GM12891 (cell line): ENCODE data around the gene EPB41L5.

Source experiments
- DNase-seq: peaks from one replicate; pipeline ENCODE4 v3.0.0; 2011; ENCODE audit warnings: low spot score; ENCODE audit not compliant: insufficient read length
- FAIRE-seq: peaks from 2 replicates; lab custom pipeline; 2011; peaks lifted over from hg19 to GRCh38; lab: Jason Lieb, UNC
- PAX5 ChIP-seq: IDR thresholded peaks from 2 replicates; pipeline ENCODE4 v1.6.1; 2011; ENCODE audit warnings: low read length, moderate library complexity, mild to moderate bottlenecking; ENCODE audit not compliant: insufficient read depth, severe bottlenecking
- POLR2A ChIP-seq: IDR thresholded peaks from 2 replicates; pipeline ENCODE4 v1.6.1; 2011; ENCODE audit warnings: low read depth, low read length, control low read depth
- POLR2AphosphoS5 ChIP-seq: IDR thresholded peaks from 2 replicates; pipeline ENCODE4 v1.6.1; 2011; ENCODE audit warnings: low read depth, low read length, control low read depth
- POU2F2 ChIP-seq: IDR thresholded peaks from 2 replicates; pipeline ENCODE4 v1.6.1; 2011; ENCODE audit warnings: low read depth, mild to moderate bottlenecking, control low read depth, low read length, moderate library complexity
- SPI1 ChIP-seq: IDR thresholded peaks from 2 replicates; pipeline ENCODE4 v1.6.1; 2011; ENCODE audit warnings: low read depth, low read length, control low read depth
- TAF1 ChIP-seq: IDR thresholded peaks from 2 replicates; pipeline ENCODE4 v1.6.1; 2011; ENCODE audit warnings: low read depth, low read length, control low read depth

EPB41L5 gene

GRCh38 chr2:120206022-120206581 is 193.2 kb downstream of the EPB41L5 start:
- no peak for DNase-seq
- FAIRE-seq: peak; percentile 60
- TF ChIP-seq PAX5: no peak
- no peak for TF ChIP-seq POLR2A
- no peak for TF ChIP-seq POLR2AphosphoS5
- no peak for TF ChIP-seq TAF1
- no peak for TF ChIP-seq POU2F2
- no peak for TF ChIP-seq SPI1

GRCh38 chr2:120208381-120209353 is 195.8 kb downstream of the EPB41L5 start:
- no peak for FAIRE-seq
- DNase-seq: no peak
- TF ChIP-seq SPI1 (no peak), POLR2AphosphoS5 (no peak), PAX5 (no peak), POU2F2 (no peak), TAF1 (no peak), POLR2A (no peak)

DNA sequence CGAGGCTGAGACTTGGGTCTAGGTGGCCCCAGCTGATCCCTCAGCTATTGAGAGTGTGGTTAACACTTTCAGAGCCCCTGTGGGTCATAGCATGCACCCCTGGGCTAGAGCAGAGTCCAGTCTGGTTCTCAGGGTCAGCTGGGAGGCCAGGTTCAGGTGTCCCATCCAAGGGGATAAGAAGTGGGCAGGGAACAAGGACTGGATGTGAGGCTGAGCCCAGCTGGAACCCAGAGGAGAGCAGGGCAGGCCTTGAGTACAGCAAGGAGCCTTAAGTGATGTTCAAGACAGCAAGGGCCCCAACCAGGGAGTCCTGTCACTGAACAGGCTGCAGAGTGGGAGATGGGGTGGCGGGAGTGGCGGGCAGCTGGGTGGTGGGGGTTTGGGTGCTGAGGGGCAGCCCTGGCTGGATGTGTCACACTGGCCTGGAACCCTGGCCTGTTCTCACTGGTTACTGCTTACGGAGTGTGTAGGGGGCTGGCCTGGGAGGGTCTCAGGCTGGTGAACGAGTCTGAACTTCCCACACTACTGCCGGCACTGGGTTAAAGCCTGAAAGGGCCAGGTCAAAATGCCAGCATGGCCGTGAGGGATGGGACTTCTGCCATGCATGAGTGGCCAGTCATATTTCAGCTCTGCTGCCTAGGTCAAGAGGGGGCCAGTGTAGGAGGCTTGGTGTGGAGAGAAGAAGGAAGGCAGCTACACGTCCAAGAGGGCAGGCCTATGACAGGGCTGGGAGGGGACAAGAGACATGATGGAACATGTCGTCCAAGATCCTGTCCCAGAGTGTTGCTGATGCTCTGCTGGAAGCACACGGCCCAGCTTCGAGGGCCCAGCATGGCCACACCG is 196.8 kb downstream of the EPB41L5 start:
- FAIRE-seq (peak; percentile 71), DNase-seq (no peak)
- TF ChIP-seq SPI1: no peak
- no peak for TF ChIP-seq POLR2A
- TF ChIP-seq PAX5: no peak
- TF ChIP-seq POU2F2: no peak
- no peak for TF ChIP-seq TAF1
- no peak for TF ChIP-seq POLR2AphosphoS5

GRCh38 chr2:120210270-120210693 is 197.4 kb downstream of the EPB41L5 start:
- TF ChIP-seq SPI1: 0 out of 2 replicates have a peak, but pooled peaks have one; percentile 3
- TF ChIP-seq POU2F2: no peak
- FAIRE-seq (no peak), DNase-seq (no peak)

DNA sequence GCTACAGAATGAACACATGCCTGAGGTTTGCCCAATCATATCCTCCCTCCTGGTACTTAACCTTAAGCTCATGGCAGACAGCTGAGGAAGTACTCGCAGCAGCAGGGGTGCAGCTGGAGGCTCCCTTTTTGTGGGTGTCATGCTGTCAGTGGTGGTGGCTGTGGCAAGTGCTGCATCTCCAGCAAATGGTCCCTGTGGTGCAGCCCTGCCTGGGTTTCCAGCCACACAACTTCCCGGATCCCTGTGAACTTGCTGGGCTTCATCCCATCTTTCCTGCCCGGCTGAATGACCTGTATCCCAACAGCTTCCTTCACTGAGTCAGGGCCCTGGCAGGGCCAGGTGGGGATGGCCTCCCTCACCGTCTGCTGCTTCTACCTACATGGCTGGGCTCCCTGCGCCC is 205.3 kb downstream of the EPB41L5 start:
- TF ChIP-seq TAF1: no peak
- TF ChIP-seq POLR2A: no peak
- TF ChIP-seq SPI1: no peak
- FAIRE-seq: no peak
- DNase-seq: no peak

- FAIRE-seq: no peak
- TF ChIP-seq TAF1: no peak
- no peak for TF ChIP-seq PAX5
- no peak for DNase-seq
Measured at GRCh38 chr2:120219291-120219690, 206.4 kb downstream of the EPB41L5 start.

DNA sequence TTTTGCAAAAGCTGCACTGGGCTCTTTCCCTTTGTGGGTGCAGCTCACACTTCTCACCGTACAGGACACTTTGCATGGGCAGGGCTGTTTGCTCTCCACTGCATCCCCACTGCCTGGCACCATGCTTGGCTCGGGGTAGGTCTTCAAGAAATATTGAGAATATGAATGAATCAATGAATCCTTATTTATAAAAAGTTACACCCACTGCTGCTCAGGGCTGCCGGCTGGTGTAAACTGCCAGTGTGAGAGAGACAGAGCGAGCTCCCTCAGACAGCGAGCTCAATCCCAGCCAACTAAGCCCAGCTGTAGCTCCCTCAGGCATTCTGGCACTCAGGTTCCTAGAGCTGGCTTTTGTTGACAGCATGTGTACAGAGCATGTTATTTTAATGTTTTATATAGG is 206.9 kb downstream of the EPB41L5 start:
- TF ChIP-seq POU2F2 (no peak), POLR2A (no peak), POLR2AphosphoS5 (no peak), TAF1 (no peak), SPI1 (no peak), PAX5 (no peak)
- FAIRE-seq: no peak
- no peak for DNase-seq

- no peak for DNase-seq
- TF ChIP-seq TAF1 (no peak), POU2F2 (no peak), SPI1 (no peak), POLR2A (no peak), PAX5 (no peak), POLR2AphosphoS5 (no peak)
- no peak for FAIRE-seq
Measured at GRCh38 chr2:120220756-120221155, 207.9 kb downstream of the EPB41L5 start.

DNA sequence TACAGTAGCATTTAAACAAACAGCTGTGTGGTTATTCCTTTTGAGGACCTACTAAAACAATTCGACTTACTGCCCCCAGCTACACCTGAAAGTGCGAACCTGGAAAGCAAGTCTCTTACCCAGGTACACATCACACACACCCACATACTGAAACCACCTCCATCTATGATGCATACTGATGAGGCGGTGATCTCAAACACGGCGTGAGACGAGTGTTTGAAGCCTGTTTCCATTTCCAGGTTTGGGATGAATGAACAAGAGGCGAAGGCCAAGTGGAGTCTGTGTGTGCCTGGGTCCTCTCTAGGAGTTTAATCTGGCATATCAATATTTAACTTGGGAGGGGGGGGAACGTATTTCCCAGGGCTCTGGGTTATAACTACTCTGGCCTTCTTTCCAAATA is 208.7 kb downstream of the EPB41L5 start:
- no peak for TF ChIP-seq TAF1
- TF ChIP-seq SPI1: no peak
- TF ChIP-seq PAX5: no peak
- TF ChIP-seq POU2F2: no peak
- no peak for TF ChIP-seq POLR2A
- TF ChIP-seq POLR2AphosphoS5: no peak
- no peak for DNase-seq
- FAIRE-seq: no peak
